GM12878 (cell line): Measurements from ENCODE around the gene ZNF608. TPM values are rescaled to one million over a fixed set of nuclear protein-coding genes. Genes with fewer than 3 reads are reported as not detected.

Experiments used
- ASH2L ChIP-seq: fragments of 300-600, 200-600 bp; sonication (generic); IDR thresholded peaks from 2 replicates; pipeline ENCODE4 v1.6.1; 2017; ENCODE audit warnings: low read depth, mild to moderate bottlenecking, borderline replicate concordance
- ATF7 ChIP-seq: fragments of 450-650 bp; IDR thresholded peaks from 2 replicates; pipeline ENCODE4 v1.6.1; 2016; ENCODE audit warnings: low read depth, mild to moderate bottlenecking
- BMI1 ChIP-seq: fragments of 450-650 bp; IDR thresholded peaks from 2 replicates; pipeline ENCODE4 v1.6.1; 2016; ENCODE audit warnings: mild to moderate bottlenecking, moderate library complexity, borderline replicate concordance
- ETV6 ChIP-seq, 2 experiments: fragments of 450-650 bp in 1 of 2; IDR thresholded peaks in 1 of 2; conservative IDR thresholded peaks in 1 of 2; 2 replicates each; pipeline ENCODE4 v1.6.1; 2014; ENCODE audit warnings: antibody characterized with exemption in 1 of 2, borderline replicate concordance in 1 of 2, low read depth in 1 of 2, mild to moderate bottlenecking in 1 of 2, moderate library complexity in 1 of 2
- HDAC2 ChIP-seq: fragments of 200-600 bp; sonication (generic); IDR thresholded peaks from 2 replicates; pipeline ENCODE4 v1.6.1; 2017
- HDGF ChIP-seq: fragments of 450-650 bp; IDR thresholded peaks from 2 replicates; pipeline ENCODE4 v1.6.1; 2016; ENCODE audit warnings: antibody characterized with exemption
- IKZF1 ChIP-seq: fragments of 450-650 bp; conservative IDR thresholded peaks from 2 replicates; pipeline ENCODE4 v1.6.1; 2017; ENCODE audit warnings: antibody characterized with exemption, mild to moderate bottlenecking
- KDM1A ChIP-seq: fragments of 200-600 bp; sonication (generic); IDR thresholded peaks from 2 replicates; pipeline ENCODE4 v1.6.1; 2016; ENCODE audit warnings: borderline replicate concordance
- NFYA ChIP-seq: IDR thresholded peaks from 2 replicates; pipeline ENCODE4 v1.6.1; 2011; ENCODE audit warnings: low read depth, mild to moderate bottlenecking, low read length, improper control_type of control experiment, borderline replicate concordance
- POLR2AphosphoS2 ChIP-seq: IDR thresholded peaks from 2 replicates; pipeline ENCODE4 v1.6.1; 2011; ENCODE audit warnings: low read depth, mild to moderate bottlenecking, low read length, improper control_type of control experiment, moderate library complexity
- POLR2AphosphoS5 ChIP-seq: IDR thresholded peaks from 2 replicates; pipeline ENCODE4 v1.6.1; 2011; ENCODE audit warnings: mild to moderate bottlenecking, low read length, inconsistent platforms
- RB1 ChIP-seq: fragments of 450-650 bp; formaldehyde crosslinking; IDR thresholded peaks from 2 replicates; pipeline ENCODE4 v1.6.1; 2017; ENCODE audit warnings: mild to moderate bottlenecking, borderline replicate concordance
- SPI1 ChIP-seq: IDR thresholded peaks from 2 replicates; pipeline ENCODE4 v1.6.1; 2011; ENCODE audit warnings: low read depth, mild to moderate bottlenecking, low read length, moderate library complexity, borderline replicate concordance; ENCODE audit not compliant: insufficient read depth
- STAT1 ChIP-seq: fragments of 450-650 bp; conservative IDR thresholded peaks from 2 replicates; pipeline ENCODE4 v1.6.1; 2014; ENCODE audit warnings: antibody characterized with exemption, mild to moderate bottlenecking
- TCF12 ChIP-seq: IDR thresholded peaks from 2 replicates; pipeline ENCODE4 v1.6.1; 2011; ENCODE audit warnings: low read depth, mild to moderate bottlenecking, low read length
- TCF3 ChIP-seq: IDR thresholded peaks from 2 replicates; pipeline ENCODE4 v1.6.1; 2012; ENCODE audit warnings: low read depth, mild to moderate bottlenecking, low read length, borderline replicate concordance; ENCODE audit not compliant: insufficient read depth
- ZNF274 ChIP-seq: IDR thresholded peaks from one replicate; pipeline ENCODE4 v1.8.0; 2011; ENCODE audit not compliant: insufficient read length, insufficient read depth
- ZSCAN29 ChIP-seq: fragments of 450-650 bp; IDR thresholded peaks from 2 replicates; pipeline ENCODE4 v1.6.1; 2017; ENCODE audit warnings: mild to moderate bottlenecking, moderate library complexity
- polyA plus RNA-seq, 11 experiments: library from polyadenylated mRNA; depleted of rRNA in 4 of 11; unstranded in 6 of 11; stranded (reverse) in 5 of 11; fragments of >200 nt; fragmentation: Nextera tagmentation in 4 of 11; fragmentation: Illumina TruSeq in 1 of 11; extraction: Ambion mirVana in 4 of 11; extraction: Trizol in 1 of 11; gene quantifications; 1 replicate in 1 of 11; 2 replicates in 10 of 11; pipeline versions ENCODE4 v1.2.1 to v1.2.3, GENCODE V29; 2011 to 2016; ENCODE audit warnings: inconsistent platforms in 2 of 11, missing spikeins in 2 of 11, low read depth in 1 of 11
- total RNA-seq, 4 experiments: library from RNA; depleted of rRNA in 3 of 4; stranded (reverse); fragments of >200 nt in 3 of 4; fragmentation: Illumina TruSeq in 1 of 4; extraction: Trizol in 1 of 4; gene quantifications; 2 replicates each; pipeline versions ENCODE4 v1.2.1 to v1.2.3, GENCODE V29; 2013 to 2021
- TF ChIP-seq, protein P1 (sequence below): fragments of 450-650 bp; IDR thresholded peaks from 2 replicates; pipeline ENCODE4 v1.6.1; 2017; ENCODE audit warnings: antibody characterized with exemption, mild to moderate bottlenecking, moderate library complexity
- TF ChIP-seq, protein P2 (sequence below): IDR thresholded peaks from 2 replicates; pipeline ENCODE4 v1.6.1; 2011; ENCODE audit warnings: low read depth, mild to moderate bottlenecking, low read length, moderate library complexity, borderline replicate concordance; ENCODE audit errors: extremely low read depth
- TF ChIP-seq, protein P3 (sequence below): fragments of 150-350 bp; IDR thresholded peaks from 2 replicates; pipeline ENCODE4 v1.6.1; 2016; ENCODE audit warnings: low read depth, low read length
- TF ChIP-seq, protein P4 (sequence below): IDR thresholded peaks from 2 replicates; pipeline ENCODE4 v1.6.1; 2011; ENCODE audit warnings: borderline replicate concordance, low read depth, mild to moderate bottlenecking, moderate library complexity, low read length; ENCODE audit not compliant: insufficient read depth, poor library complexity, severe bottlenecking

ZNF608 gene
- total and polyA plus RNA-seq, 10 of the 15 experiments (the other 5 are each of a cell fraction or from before 2014, with no cell fraction given): 0.19 to 6.7 (median 0.64) TPM

GRCh38 chr5:124746916-124747790 is 714 bp upstream of the ZNF608 start (continued):
- TF ChIP-seq, protein P1, sequence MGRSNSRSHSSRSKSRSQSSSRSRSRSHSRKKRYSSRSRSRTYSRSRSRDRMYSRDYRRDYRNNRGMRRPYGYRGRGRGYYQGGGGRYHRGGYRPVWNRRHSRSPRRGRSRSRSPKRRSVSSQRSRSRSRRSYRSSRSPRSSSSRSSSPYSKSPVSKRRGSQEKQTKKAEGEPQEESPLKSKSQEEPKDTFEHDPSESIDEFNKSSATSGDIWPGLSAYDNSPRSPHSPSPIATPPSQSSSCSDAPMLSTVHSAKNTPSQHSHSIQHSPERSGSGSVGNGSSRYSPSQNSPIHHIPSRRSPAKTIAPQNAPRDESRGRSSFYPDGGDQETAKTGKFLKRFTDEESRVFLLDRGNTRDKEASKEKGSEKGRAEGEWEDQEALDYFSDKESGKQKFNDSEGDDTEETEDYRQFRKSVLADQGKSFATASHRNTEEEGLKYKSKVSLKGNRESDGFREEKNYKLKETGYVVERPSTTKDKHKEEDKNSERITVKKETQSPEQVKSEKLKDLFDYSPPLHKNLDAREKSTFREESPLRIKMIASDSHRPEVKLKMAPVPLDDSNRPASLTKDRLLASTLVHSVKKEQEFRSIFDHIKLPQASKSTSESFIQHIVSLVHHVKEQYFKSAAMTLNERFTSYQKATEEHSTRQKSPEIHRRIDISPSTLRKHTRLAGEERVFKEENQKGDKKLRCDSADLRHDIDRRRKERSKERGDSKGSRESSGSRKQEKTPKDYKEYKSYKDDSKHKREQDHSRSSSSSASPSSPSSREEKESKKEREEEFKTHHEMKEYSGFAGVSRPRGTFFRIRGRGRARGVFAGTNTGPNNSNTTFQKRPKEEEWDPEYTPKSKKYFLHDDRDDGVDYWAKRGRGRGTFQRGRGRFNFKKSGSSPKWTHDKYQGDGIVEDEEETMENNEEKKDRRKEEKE: no peak
- peak; percentile 14; the same call in 1 of the 2 replicates for TF ChIP-seq POLR2AphosphoS5
- TF ChIP-seq, protein P2, sequence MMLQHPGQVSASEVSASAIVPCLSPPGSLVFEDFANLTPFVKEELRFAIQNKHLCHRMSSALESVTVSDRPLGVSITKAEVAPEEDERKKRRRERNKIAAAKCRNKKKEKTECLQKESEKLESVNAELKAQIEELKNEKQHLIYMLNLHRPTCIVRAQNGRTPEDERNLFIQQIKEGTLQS: peak; percentile 34; the same call in 1 of the 2 replicates
- 0 out of 2 replicates have a peak, but pooled peaks have one; percentile 26 for TF ChIP-seq ATF7
- no peak for TF ChIP-seq ZNF274
- no peak for TF ChIP-seq ETV6 (conservative IDR thresholded peaks at IDR 0.05 in 1 of 2, IDR thresholded peaks at IDR 0.05 in 1 of 2; ENCODE audit: borderline replicate concordance in 1 of 2, low read depth in 1 of 2)
- TF ChIP-seq POLR2AphosphoS2: no peak
- TF ChIP-seq ASH2L: no peak
- no peak for TF ChIP-seq RB1
- no peak; the same call in 1 of the 2 replicates for TF ChIP-seq BMI1
- no peak for TF ChIP-seq STAT1
- no peak for TF ChIP-seq HDGF
- TF ChIP-seq HDAC2: no peak
- TF ChIP-seq KDM1A: no peak
- TF ChIP-seq, protein P3, sequence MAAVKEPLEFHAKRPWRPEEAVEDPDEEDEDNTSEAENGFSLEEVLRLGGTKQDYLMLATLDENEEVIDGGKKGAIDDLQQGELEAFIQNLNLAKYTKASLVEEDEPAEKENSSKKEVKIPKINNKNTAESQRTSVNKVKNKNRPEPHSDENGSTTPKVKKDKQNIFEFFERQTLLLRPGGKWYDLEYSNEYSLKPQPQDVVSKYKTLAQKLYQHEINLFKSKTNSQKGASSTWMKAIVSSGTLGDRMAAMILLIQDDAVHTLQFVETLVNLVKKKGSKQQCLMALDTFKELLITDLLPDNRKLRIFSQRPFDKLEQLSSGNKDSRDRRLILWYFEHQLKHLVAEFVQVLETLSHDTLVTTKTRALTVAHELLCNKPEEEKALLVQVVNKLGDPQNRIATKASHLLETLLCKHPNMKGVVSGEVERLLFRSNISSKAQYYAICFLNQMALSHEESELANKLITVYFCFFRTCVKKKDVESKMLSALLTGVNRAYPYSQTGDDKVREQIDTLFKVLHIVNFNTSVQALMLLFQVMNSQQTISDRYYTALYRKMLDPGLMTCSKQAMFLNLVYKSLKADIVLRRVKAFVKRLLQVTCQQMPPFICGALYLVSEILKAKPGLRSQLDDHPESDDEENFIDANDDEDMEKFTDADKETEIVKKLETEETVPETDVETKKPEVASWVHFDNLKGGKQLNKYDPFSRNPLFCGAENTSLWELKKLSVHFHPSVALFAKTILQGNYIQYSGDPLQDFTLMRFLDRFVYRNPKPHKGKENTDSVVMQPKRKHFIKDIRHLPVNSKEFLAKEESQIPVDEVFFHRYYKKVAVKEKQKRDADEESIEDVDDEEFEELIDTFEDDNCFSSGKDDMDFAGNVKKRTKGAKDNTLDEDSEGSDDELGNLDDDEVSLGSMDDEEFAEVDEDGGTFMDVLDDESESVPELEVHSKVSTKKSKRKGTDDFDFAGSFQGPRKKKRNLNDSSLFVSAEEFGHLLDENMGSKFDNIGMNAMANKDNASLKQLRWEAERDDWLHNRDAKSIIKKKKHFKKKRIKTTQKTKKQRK: no peak
- TF ChIP-seq TCF12: no peak
- 0 out of 2 replicates have a peak, but pooled peaks have one; percentile 17 for TF ChIP-seq IKZF1
- TF ChIP-seq ZSCAN29: no peak
- peak; percentile 34; the same call in 1 of the 2 replicates for TF ChIP-seq SPI1
- no peak for TF ChIP-seq NFYA
- TF ChIP-seq, protein P4, sequence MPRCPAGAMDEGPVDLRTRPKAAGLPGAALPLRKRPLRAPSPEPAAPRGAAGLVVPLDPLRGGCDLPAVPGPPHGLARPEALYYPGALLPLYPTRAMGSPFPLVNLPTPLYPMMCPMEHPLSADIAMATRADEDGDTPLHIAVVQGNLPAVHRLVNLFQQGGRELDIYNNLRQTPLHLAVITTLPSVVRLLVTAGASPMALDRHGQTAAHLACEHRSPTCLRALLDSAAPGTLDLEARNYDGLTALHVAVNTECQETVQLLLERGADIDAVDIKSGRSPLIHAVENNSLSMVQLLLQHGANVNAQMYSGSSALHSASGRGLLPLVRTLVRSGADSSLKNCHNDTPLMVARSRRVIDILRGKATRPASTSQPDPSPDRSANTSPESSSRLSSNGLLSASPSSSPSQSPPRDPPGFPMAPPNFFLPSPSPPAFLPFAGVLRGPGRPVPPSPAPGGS: no peak
- TF ChIP-seq TCF3: no peak
